Endometrial microvascular endothelial cells (primary cell): ENCODE data around the gene TOP3A. TPM values are rescaled to one million over a fixed set of nuclear protein-coding genes. Genes with fewer than 3 reads are reported as not detected.

Experiments used
- in situ Hi-C: cut with HindIII; loops from 2 replicates; pipeline ENCODE4 v1.10.0; 2017; ENCODE audit warnings: low sequenced_read_pairs, low pct_unique_long_range_greater_than_20kb; ENCODE audit errors: inconsistent ontology term
- total RNA-seq: library from RNA; depleted of rRNA; stranded (reverse); fragments of >200 nt; gene quantifications from one replicate; pipeline ENCODE4 v1.2.3, GENCODE V29; 2015; ENCODE audit errors: inconsistent ontology term

Gene TOP3A
- total RNA-seq, 1 donor from 2014 or later = 55.3 TPM

DNA sequence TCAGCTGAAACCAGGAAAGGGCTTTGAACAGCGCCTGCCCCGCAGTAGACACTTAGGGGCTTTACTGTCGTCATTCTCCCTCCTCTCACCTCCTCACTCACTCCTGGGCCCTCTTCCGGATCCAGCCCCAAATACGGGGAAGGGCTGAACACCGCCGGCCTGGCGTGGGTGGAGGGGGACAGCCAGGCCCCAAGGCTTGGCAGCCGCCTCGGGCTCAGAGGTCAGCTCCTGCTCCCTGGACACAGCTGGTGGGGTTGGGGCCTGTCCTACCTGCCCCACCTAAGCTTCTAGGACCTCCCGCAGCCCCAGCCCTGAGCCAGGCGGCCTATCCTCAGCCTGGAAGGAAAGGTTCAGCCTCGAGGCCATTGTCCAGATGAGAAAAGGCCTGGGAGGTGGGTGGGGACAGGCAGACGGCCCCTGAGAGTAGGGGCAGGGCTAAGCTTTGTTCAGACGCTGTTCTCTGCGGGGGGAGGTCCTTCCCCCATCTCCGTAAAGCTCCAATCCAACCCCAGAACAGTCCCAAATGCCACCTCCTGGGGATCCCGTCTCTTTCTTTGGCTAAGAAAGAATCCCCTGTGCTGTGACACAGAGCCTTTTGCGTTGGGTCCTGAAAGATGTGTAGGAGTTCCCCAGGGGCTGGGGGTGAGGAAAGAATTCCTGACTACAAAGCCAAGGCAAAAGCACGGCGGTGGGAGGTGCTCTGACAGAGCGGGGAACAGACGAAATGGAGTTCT is 90.2 kb downstream of the TOP3A start:
- in situ Hi-C loops = no loop called here

DNA sequence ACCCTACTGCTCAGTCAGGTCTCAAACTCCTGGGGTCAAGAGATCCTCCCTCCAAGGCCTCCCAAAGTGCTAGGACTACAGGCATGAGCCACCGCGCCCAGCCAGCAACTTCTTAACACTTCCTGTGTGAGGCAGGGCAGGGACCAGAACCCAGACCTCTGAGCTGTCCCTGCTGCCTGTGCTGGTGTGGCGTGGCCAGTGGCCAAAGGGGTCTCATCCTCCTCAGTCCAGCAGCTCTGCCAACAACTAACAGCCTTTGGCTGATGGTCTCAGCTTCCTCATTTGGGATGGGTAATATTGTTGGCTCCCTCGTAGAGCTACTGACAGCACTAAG is 90.8 kb downstream of the TOP3A start:
- in situ Hi-C loops = no loop called here

Other genes starting within 250 kb of the TOP3A start
- 80.5 TPM for gene DRG2, start 227.0 kb downstream of the TOP3A start, total RNA-seq
- not detected for gene MYO15A, start 206.2 kb downstream of the TOP3A start, total RNA-seq
- gene ALKBH5, start 131.2 kb downstream of the TOP3A start, total RNA-seq = 104 TPM
- 47.8 TPM for gene LLGL1, start 89.4 kb downstream of the TOP3A start, total RNA-seq
- gene FLII, start 56.3 kb downstream of the TOP3A start, total RNA-seq = 445 TPM
- 9.8 TPM for gene MIEF2, start 54.3 kb downstream of the TOP3A start, total RNA-seq
- 14.3 TPM for gene SMCR8, start 299 bp upstream of the TOP3A start, total RNA-seq
- gene SHMT1, start 48.6 kb upstream of the TOP3A start, total RNA-seq = 30.4 TPM
- not detected for gene EVPLL, start 62.8 kb upstream of the TOP3A start, total RNA-seq
- not detected for gene LGALS9C, start 161.8 kb upstream of the TOP3A start, total RNA-seq